ENCODE results near the gene PER1.

PER1 gene

GRCh38 chr17:8151641-8152111 lies 528 bp downstream of the PER1 start:
- DNase-seq: no peak

GRCh38 chr17:8151120-8151640 lies 1.0 kb downstream of the PER1 start:
- peak; percentile 82 for DNase-seq

- DNase-seq: no peak
Measured at GRCh38 chr17:8150194-8151119, 1.7 kb downstream of the PER1 start.

DNA sequence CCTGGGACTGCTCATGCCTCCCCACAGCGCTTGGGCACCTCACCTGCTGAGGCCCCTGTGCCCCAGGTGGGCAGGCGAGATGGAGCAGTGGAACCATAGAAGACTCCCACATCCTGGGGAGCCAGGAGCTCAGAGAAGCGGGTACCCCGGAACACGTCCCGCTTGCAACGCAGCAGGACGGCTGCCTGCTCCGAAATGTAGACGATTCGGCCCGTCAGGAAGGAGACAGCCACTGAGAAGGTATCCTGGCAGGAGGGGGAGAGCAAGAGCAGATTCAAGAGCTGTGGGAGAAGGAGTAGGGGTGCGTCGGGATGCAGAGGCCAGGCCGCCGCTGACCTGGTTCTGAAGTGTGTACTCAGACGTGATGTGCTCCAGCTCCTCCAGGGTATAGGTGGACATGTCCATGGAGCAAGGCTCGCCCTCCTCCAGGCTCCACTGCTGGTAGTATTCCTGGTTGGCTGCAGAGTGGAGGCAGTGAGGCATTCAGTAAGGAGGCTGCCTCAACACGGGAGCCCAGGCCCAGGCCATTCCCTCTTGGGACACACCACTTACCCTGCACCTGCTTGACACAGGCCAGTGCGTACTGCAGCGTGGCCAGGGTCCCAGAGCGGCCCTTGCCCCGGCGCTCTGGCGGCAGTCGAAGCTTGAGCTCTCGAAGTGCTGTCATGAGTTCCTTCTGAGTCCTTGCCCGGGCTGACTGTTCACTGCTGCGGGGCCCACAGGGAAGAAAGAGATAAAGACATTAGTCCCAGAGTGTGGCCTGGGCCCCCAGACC lies 2.6 kb downstream of the PER1 start:
- no peak for DNase-seq

DNA sequence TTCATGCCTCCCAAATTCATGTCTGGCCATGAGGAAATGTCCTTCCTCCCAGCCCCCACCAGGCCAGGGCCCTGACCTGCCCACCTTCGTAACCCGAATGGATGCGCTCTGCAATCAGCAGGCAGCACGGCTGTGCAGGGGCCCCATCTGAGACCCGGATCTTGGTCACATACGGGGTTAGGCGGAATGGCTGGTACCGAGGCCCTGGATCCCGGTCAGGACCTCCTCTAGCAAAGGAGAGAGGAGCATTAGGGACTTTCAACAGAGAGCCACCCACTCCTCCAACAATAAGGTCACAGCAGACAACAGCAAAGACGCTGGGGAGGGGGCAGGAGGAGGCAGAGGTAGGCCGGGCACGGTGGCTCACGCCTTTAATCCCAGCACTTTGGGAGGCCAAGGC lies 3.6 kb downstream of the PER1 start:
- DNase-seq: no peak

GRCh38 chr17:8147805-8148404 lies 4.3 kb downstream of the PER1 start:
- DNase-seq: no peak

DNA sequence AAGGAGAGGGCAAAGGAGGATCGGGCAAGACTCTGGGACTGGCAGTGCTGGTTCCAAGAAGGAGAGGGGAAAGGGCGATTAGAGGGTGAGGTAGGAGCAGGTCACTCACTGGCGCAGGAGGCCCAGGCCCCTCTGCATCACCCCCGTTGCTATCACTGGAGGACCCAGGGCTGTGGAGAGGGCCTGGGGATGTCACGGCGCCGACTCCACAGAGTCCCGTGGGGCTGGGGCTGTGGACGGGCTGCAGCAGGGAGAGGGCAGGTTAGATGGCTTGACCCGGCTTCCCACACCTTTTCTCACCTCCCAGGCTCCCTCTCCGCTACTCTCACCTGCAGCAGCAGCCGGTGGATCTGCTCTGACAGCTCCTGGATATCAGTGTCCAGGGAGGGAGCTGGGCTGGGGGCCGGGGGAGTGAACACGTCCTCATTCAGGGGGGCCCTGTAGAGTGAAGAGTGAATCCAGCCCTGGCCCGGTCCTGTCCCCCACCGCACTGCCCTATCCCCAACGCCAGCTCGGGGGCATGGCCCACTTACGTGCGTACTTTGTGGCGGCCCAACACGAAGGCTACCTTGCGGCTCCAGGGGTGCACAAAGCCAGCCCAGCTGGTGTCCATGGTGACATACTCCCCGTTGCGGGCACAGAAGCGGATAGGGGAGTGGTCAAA lies 4.9 kb downstream of the PER1 start:
- no peak for DNase-seq

DNA sequence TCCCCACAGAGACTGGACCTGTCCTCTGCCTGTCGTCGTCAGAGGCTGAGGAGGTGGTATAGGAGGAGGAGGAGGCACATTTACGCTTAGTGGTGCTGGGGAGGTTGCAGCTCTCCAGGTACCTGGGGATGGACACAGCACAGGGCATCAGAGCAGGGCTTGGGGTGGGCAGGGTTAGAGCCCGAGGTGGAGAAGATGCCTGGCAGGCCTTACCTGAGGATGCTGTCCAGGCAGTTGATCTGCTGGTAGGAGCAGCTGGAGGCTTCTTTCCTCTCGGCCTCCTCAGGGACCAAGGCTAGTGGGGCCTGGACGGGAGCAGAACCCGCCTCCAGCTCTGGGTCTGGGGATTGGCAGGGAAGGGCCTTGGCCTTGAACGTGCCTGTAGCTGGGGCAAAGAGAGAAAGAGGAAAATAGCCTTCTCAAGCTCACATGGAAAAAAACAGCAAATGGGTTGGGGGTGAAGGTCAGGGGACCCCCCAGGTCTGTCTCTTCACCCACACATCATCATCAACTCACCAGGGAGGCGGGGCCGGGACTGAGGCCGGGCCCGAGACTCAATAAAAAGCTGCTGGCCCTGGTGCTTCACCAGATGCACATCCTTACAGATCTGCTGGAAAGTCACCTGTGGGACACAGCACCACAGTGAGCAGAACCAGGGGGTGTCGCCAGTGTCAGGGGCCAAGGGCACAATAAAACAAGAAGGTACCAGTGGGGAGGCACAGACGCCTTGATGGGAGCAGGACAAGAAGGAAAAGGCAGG lies 5.6 kb downstream of the PER1 start:
- no peak for DNase-seq

DNA sequence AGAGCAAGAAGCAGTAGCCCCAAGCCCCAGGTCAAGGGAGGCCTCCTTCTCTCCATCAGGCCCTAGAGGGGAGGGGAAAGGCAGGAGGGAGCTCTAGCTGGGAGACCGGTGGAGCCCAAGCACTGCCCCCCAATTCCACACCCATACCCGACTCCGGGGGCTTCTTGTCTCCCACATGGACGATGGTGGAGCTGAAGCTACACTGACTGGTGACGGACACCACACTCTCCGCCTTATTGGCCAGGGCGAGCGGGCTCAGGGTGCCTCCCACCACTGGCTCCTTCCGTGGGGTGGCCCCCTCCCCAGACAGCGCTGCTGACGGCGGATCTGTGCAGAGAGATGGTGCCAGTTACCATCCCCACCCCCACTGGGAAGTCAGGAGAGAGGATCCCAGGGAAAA lies 6.4 kb downstream of the PER1 start:
- DNase-seq: no peak

- DNase-seq: no peak
Measured at GRCh38 chr17:8144401-8145231, 7.6 kb downstream of the PER1 start.

GRCh38 chr17:8143581-8144400 lies 8.4 kb downstream of the PER1 start:
- DNase-seq: no peak

GRCh38 chr17:8142887-8143580 lies 9.2 kb downstream of the PER1 start:
- DNase-seq: no peak

DNA sequence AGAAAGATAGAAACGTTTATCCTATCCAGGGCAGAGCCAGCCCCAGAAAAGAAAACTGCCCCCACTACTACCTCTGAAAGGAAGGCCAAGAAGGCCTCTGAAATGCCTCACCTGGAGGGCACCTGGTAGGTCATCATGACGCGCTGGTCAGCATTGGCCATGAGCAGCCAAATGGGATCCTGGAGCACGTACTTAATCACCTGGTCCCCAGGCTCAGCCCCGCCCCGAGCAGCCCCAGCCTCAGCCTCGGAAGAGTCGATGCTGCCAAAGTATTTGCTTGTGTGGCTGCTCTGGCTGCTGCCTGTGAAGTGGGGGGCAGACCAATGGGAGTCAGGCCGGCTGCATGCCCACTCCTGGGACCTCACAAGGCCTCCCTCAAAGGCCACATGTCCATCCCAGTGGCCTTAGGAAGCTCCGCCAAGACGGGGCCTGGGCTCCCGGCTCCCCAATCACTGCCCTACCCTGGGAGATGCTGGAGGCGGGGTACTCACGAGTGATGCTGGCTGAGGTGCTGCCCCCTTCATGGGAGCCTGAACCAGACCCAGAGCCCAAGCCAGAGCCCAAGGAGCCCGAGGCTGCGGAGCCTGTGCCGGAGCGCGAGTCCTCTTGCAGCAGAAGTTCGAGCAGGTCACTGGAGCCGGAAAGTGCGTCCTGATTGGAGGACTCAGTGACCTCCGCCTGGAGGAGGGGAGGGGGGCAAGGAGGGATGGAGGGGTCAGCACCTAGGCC lies 9.9 kb downstream of the PER1 start:
- no peak for DNase-seq

- no peak for DNase-seq
Measured at GRCh38 chr17:8141741-8142140, 10.5 kb downstream of the PER1 start.

DNA sequence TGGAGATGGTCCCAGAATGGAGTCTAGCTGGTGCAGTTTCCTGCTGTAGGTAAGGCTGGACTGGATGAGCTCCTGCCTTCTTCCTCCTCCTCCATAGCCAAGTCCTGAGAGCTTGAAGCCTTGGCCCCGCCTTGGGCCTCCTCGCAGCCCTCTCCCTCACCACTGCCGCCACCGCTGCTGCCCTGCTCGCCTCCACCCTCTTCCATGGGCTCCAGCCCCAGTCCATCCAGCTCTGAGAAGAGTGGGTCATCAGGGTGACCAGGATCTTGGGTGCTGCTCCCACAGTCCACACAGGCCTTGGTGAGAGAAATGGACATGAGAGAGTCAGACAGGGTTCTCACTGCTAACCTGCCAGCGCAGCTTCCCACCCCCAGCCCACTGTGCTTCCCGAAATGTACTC lies 11.2 kb downstream of the PER1 start:
- DNase-seq: no peak

GRCh38 chr17:8140065-8141029 lies 11.9 kb downstream of the PER1 start:
- DNase-seq: no peak

DNA sequence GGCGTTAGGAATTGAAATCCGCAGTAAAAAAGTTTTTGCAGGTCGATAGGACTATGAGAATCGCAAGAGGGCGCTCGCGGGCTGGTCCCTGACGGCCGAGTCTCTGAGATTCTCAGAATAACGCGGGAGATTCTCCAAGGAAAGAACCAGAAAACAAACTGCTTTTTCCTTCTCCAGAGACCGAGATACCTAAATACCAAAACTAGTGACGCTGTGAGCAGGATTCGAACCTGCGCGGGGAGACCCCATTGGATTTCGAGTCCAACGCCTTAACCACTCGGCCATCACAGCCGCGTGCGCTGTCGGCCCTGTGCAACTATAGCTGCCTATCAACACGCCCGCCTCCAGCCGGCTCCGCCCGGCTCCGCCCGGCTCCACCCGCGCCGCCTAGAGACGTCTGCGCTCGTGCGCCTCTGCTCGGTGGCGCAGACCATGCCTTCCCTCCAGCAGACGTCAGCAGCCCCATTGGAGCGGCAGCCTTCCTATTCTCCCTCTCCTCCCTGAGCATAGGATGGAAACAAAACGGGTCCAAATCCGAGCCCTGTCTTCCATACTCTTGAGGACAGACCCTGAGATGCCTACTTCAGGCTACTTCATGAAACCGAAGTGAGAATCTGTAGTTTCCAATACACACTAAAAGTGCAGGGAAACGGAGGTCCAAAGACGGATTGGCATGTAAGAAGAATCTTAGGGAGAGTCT lies 13.4 kb downstream of the PER1 start:
- DNase-seq: peak; percentile 97
